PFSK-1 (cell line): ENCODE data around the gene CAPZA1.

Experiments
- REST ChIP-seq, 2 experiments: IDR thresholded peaks; 2 replicates each; pipeline versions ENCODE4 v1.6.1 to v1.8.0; 2011 to 2012; ENCODE audit warnings: low read depth in 2 of 2, low read length in 2 of 2, control low read depth in 1 of 2, inconsistent platforms in 1 of 2, mild to moderate bottlenecking in 1 of 2, moderate library complexity in 1 of 2; ENCODE audit not compliant: insufficient read depth in 1 of 2
- TAF1 ChIP-seq: IDR thresholded peaks from 2 replicates; pipeline ENCODE4 v1.6.1; 2012; ENCODE audit warnings: low read length, control low read depth, borderline replicate concordance; ENCODE audit not compliant: insufficient read depth

- TF ChIP-seq TAF1: no peak
- no peak for TF ChIP-seq REST (IDR thresholded peaks at IDR 0.05; ENCODE audit: insufficient read depth in 1 of 2, low read depth in 2 of 2, low read length in 2 of 2)
Measured at GRCh38 chr1:112626887-112627286, 7.3 kb downstream of the CAPZA1 start.
